ENCODE measurements around the gene DCST2.

The DCST2 gene

GRCh38 chr1:155075535-155075934, 42.0 kb upstream of the DCST2 start:
- no peak for DNase-seq (ENCODE audit: low spot score)
- TF ChIP-seq, protein P1, sequence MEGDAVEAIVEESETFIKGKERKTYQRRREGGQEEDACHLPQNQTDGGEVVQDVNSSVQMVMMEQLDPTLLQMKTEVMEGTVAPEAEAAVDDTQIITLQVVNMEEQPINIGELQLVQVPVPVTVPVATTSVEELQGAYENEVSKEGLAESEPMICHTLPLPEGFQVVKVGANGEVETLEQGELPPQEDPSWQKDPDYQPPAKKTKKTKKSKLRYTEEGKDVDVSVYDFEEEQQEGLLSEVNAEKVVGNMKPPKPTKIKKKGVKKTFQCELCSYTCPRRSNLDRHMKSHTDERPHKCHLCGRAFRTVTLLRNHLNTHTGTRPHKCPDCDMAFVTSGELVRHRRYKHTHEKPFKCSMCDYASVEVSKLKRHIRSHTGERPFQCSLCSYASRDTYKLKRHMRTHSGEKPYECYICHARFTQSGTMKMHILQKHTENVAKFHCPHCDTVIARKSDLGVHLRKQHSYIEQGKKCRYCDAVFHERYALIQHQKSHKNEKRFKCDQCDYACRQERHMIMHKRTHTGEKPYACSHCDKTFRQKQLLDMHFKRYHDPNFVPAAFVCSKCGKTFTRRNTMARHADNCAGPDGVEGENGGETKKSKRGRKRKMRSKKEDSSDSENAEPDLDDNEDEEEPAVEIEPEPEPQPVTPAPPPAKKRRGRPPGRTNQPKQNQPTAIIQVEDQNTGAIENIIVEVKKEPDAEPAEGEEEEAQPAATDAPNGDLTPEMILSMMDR (IDR thresholded peaks at IDR 0.05; ENCODE audit: extremely low read depth, insufficient read depth, missing control alignments), result no peak

GRCh38 chr1:155073377-155074242, 40.0 kb upstream of the DCST2 start:
- DNase-seq (ENCODE audit: low spot score), result no peak
- TF ChIP-seq, protein P1 (IDR thresholded peaks at IDR 0.05; ENCODE audit: extremely low read depth, insufficient read depth, missing control alignments), result no peak
- in situ Hi-C loops (cut with MboI; ENCODE audit: low pct_unique_long_range_greater_than_20kb, low sequenced_read_pairs, unreplicated experiment), result loop anchor here (25.0 kb wide), 1 partner anchor 411 kb away; no protein-coding TSS in a partner anchor

More at GRCh38 chr1:155075535-155075934, 42.0 kb upstream of the DCST2 start:
- in situ Hi-C loops (cut with MboI; ENCODE audit: low pct_unique_long_range_greater_than_20kb, low sequenced_read_pairs, unreplicated experiment), result no loop called here

DNA sequence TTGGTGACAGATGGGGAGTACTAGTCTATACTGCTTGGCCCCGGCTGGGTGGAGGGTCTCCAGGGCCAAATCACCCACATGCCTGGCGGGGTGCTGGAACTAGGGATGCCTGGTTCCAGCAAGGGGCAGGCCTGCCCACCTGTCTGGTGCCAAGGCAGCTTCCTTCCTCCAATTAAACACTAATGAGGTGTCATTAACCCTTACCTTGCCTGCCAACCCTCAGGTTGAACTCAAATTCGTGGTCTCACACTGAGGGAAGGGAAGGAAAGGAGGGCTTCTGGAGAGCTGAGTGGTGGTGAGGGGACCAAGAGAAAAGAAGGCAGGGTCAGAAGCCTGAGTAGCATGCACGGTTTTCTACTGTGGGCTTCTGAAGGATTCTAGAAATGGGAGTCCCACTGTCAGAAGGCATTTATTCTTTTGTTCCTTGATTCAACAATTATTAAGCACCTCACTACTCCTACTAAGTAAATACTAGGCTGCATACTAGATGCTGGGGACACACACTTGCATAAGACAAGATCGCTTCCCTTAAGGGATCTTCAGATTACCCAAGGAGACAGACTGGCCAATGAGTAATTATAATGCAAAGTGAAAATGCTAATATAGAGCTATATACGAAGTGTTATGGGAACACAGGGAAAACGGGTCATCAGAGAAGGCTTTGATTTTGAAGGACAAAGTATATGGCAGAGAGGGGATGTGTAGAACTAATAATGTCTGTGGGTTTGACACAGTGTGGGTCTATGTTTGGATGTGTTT, 39.1 kb upstream of the DCST2 start:
- TF ChIP-seq, protein P1 (IDR thresholded peaks at IDR 0.05; ENCODE audit: extremely low read depth, insufficient read depth, missing control alignments), result no peak
- no peak for DNase-seq (ENCODE audit: low spot score)
- in situ Hi-C loops (cut with MboI; ENCODE audit: low pct_unique_long_range_greater_than_20kb, low sequenced_read_pairs, unreplicated experiment), result loop anchor here (25.0 kb wide), 1 partner anchor 410 kb away; no protein-coding TSS in a partner anchor

DNA sequence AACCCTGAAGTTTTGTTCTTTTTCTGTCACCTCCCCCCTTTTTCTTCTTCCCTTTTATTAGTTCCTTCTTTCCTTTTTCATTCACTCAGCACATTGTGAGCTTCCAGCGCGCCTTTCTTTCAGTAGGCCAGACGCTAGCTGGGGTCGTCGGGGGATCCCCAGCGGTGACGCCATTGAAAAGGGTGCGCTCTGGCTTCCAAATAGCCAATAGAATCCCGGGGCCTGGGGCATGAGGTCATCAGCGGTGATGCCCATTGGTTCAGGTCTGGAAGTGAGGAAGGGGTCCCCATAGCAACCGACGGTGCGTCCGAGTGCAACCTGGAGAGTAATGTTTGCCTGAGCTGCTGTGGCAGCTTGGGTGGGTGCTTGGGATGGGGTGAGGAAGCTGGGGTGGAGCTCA, 38.1 kb upstream of the DCST2 start:
- in situ Hi-C loops (cut with MboI; ENCODE audit: low pct_unique_long_range_greater_than_20kb, low sequenced_read_pairs, unreplicated experiment), result loop anchor here (25.0 kb wide), 1 partner anchor 409 kb away; no protein-coding TSS in a partner anchor
- no peak for DNase-seq (ENCODE audit: low spot score)
- TF ChIP-seq, protein P1 (IDR thresholded peaks at IDR 0.05; ENCODE audit: extremely low read depth, insufficient read depth, missing control alignments), result no peak

GRCh38 chr1:155070721-155071569, 37.4 kb upstream of the DCST2 start:
- TF ChIP-seq, protein P1 (IDR thresholded peaks at IDR 0.05; ENCODE audit: extremely low read depth, insufficient read depth, missing control alignments), result peak; percentile 50
- peak; percentile 81 for DNase-seq (ENCODE audit: low spot score)
- in situ Hi-C loops (cut with MboI; ENCODE audit: low pct_unique_long_range_greater_than_20kb, low sequenced_read_pairs, unreplicated experiment), result loop anchor here (25.0 kb wide), 1 partner anchor 409 kb away; no protein-coding TSS in a partner anchor
